GM12864 (cell line): Measurements from ENCODE around the gene NUFIP2.
"Not testable (repeated sequence)": the region's sequence is repeated elsewhere in the genome, so short reads cannot be mapped to it uniquely, and the experiment has no call there.

Experiments used
- DNase-seq: peaks from one replicate; pipeline ENCODE4 v3.0.0-alpha.2; 2011; ENCODE audit warnings: low read depth
- H3K4me3 ChIP-seq: 2 replicates; pipeline ENCODE4 v1.5.1; 2011; ENCODE audit warnings: mild to moderate bottlenecking, low read depth, low read length, control low read depth
- TF ChIP-seq, protein P1 (sequence below): IDR thresholded peaks from 2 replicates; pipeline ENCODE4 v1.5.1; 2011; ENCODE audit warnings: low read depth, mild to moderate bottlenecking, moderate library complexity, low read length, control low read depth, inconsistent platforms; ENCODE audit errors: missing control alignments

The NUFIP2 gene

DNA sequence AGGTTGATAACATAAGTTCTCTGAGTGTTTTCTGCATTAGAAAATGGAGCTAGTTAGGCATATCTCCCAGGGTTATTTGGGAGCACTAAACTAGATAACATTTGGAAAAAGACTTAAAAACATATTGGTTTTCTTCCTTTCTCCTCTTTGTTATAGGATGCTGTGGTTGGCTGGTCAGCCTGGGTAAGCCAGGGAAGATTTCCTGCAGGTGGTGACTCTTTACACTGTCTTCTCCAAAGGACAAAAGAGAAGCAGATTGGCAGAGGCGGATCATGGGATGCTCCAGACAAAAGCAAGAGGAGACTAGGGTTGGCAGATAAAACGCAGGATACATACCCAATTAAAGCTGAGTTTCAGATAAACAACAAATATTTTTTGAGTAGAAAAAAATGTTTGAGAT is 53.5 kb downstream of the NUFIP2 start:
- no peak for DNase-seq
- H3K4me3 ChIP-seq: no peak overlapping the region
- TF ChIP-seq, protein P1, sequence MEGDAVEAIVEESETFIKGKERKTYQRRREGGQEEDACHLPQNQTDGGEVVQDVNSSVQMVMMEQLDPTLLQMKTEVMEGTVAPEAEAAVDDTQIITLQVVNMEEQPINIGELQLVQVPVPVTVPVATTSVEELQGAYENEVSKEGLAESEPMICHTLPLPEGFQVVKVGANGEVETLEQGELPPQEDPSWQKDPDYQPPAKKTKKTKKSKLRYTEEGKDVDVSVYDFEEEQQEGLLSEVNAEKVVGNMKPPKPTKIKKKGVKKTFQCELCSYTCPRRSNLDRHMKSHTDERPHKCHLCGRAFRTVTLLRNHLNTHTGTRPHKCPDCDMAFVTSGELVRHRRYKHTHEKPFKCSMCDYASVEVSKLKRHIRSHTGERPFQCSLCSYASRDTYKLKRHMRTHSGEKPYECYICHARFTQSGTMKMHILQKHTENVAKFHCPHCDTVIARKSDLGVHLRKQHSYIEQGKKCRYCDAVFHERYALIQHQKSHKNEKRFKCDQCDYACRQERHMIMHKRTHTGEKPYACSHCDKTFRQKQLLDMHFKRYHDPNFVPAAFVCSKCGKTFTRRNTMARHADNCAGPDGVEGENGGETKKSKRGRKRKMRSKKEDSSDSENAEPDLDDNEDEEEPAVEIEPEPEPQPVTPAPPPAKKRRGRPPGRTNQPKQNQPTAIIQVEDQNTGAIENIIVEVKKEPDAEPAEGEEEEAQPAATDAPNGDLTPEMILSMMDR: no peak

- H3K4me3 ChIP-seq: no peak overlapping the region
- TF ChIP-seq, protein P1: no peak
- no peak for DNase-seq
These were observed 55.7 kb downstream of the NUFIP2 start for GRCh38 chr17:29238133-29238850.

DNA sequence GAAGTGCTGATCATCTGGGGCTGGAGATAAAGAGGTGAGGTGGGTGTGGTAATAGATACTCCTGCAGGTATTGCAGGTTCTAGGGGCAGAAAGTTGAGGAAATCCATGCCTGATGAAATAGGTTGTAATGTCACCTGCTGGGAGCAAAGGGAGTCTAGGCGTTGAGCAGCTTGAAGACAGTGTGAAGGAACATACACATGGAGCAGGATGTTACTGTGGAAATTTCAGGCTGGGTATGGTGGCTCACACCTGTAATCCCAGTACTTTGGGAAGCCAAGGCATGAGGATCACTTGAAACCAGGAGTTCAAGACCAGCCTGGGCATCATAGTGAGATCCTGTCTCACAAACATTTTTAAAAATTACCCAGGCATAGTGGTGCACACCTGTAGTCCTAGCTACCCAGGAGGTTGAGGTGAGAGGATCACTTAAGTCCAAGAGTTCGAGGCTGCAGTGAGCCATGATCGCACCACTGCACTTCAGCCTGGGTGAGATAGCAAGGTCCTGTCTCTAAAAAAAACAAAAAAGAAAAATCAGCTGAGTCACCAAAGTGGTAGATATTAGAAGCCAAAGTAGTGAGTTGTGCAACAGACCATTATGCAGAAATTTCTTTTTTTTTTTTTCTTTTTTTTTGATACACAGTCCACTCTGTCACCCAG is 56.3 kb downstream of the NUFIP2 start:
- TF ChIP-seq, protein P1: no peak
- no peak for DNase-seq
- no peak overlapping the region for H3K4me3 ChIP-seq

GRCh38 chr17:29235904-29236303 is 58.0 kb downstream of the NUFIP2 start:
- no peak for DNase-seq
- TF ChIP-seq, protein P1: no peak
- H3K4me3 ChIP-seq: no peak overlapping the region

DNA sequence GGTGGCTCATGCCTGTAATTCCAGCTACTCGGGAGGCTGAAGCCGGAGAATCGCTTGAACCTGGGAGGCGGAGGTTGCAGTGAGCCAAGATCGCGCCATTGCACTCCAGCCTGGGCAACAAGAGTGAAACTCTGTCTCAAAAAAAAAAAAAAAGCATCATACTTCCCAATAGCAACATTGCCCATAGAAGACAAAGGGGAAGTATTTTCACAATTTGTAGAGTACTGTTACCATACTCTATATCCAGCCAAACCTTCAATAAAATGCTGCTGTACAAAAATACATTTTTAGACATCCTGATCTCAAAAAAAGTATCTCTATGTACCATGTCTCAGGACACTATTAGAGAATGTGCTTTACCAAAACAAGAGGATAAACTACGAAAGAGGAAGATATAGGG is 59.0 kb downstream of the NUFIP2 start:
- H3K4me3 ChIP-seq, DNase-seq: not testable (repeated sequence)

DNA sequence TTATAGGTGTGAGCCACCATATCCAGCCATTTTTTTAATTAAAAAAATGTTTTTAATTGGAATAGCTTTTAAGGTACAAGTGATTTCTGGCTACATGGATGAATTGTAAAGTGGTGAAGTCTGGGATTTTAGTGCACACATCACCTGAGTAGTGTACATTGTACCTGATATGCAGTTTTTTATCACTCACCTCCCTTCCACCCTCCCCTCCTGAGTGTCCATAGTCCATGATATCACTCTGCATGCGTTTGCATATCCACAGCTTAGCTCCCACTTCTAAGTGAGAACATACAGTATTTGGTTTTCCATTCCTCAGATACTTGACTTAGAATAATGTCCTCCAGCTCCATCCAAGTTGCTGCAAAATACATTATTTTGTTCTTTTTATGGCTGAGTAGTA is 60.6 kb downstream of the NUFIP2 start:
- TF ChIP-seq, protein P1: no peak

DNA sequence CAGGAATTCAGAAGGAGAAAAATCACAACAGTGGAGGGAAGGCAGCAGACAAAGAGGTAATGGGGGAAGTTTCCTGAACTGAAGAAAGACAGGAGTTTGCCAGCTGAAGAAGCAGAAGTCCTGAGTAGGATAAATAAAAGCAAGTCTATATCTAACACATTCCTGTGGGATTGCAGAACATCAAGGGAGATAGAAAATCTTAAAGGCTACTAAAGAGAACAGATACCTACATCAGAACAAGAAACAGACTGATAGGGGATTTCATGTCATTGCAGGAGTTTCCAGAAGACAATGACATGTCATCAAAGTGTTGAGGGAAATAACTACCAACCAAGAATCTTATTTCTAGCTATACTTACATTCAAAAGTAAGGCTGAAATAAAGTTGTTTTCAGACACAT is 68.6 kb downstream of the NUFIP2 start:
- TF ChIP-seq, protein P1: no peak
- DNase-seq: no peak
- no peak overlapping the region for H3K4me3 ChIP-seq

More for the DNA sequence above, 60.6 kb downstream of the NUFIP2 start:
- DNase-seq: no peak
- no peak overlapping the region for H3K4me3 ChIP-seq

DNA sequence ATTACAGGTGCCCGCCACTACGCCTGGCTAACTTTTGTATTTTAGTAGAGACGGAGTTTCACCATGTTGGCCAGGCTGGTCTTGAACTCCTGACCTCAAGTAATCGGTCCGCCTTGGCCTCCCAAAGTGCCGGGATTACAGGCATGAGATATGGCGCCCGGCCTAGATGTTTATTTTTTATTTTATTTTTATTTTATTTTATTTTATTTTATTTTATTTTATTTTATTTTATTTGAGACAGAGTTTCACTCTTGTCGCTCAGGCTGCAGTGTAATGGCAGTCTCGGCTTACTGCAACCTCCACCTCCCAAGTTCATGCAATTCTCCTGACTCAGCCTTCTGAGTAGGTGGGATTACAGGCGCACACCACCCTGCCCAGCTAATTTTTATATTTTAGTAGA is 72.6 kb downstream of the NUFIP2 start:
- DNase-seq, H3K4me3 ChIP-seq: not testable (repeated sequence)
